Activated CD8-positive, alpha-beta memory T cell treated with anti-CD3 and anti-CD28 coated beads, Interleukin-2, amount 50 U/mL, for 1 hour (primary cell): ENCODE data around the gene SLC35F3.
"Not testable (repeated sequence)": the region's sequence is repeated elsewhere in the genome, so short reads cannot be mapped to it uniquely, and the experiment has no call there.

ENCODE experiments used
- DNase-seq: peaks from one replicate; pipeline ENCODE4 v3.0.0-alpha.2; 2020; ENCODE audit errors: extremely low read depth

The SLC35F3 gene

DNA sequence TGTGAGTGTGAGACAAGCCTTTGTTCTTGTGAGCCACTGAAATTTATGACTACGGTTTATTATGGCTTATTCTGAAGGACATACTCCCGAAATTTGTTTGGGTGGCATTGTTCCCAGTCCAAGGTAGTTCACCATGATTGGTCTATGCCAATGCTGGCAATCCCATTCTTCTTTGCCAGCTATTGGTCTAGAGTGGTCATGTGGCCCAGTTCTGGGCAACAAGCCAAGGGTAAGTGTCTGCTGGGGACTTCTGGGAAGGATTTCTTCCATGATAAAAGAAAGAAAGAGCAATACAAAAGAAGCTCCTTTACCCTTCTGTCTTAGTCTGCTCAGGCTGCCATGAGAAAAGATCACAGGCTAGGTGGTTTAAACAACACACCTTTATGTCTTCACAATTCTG lies 201.6 kb downstream of the SLC35F3 start:
- DNase-seq, result no peak

DNA sequence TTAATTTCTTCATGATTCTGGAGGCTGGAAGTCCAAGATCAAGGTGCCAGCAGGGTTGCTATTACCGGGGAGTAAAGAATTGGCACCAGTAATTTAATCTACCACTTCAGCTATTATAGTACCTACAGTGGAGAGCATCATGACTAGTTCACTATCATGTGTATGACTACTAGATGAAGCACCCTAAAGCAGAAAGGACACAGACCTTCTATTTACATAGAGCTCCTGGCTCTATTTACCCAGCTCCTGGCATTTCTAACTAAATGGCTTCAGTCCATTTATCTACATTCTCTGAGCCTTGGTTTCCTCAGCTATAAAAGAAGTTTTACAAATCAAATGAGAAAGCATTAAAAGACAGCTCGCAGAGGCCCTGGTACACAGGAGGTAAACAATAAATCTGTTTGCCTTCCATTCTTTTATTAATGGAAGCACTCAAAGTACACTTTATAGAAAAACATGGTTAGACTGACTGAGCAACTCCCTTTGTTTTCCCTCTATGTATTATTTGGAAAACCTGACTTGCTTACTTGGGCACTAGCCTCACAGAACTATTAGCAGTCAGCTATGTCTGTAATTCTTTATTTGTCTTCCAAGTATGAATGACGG lies 203.0 kb downstream of the SLC35F3 start:
- DNase-seq, result no peak

DNA sequence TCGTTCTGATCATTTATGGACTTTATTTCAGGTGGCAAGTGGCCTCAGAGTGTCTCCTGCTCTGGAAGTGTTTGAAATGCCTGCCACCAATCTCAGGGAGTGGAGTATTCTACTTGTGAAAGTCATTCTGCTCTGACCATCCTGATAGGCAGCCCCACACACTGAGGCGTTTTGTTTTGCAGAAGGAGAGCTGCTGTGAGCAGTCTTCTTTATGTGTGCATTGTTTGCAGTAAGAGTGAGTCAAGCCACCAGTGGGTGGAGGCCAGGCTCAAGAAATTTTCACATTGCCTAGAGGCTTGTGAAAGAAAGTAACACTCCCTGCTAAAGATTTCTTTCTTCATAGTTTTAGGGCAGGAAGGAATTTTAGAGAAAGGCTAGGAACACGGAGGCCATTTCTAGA lies 204.4 kb downstream of the SLC35F3 start:
- no peak for DNase-seq

DNA sequence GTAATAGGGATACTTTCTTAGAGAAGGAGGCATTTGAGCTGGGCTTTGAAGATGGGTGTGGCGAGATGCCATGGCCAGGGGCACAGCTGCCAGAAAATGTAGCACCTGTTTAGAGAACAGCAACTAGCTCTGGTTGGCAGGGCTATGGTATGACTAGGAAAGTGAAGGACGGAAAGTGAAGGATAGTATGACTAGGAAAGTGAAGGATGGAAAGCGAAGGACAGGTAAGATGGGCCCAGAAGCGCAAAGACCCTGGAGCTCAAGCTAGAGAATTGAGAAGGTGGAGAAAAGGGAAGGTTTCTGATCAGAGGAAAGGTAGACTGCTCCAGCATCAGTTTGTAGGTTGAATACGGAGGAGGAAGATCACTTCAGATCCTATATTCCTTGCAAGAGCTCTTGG lies 205.4 kb downstream of the SLC35F3 start:
- no peak for DNase-seq

DNA sequence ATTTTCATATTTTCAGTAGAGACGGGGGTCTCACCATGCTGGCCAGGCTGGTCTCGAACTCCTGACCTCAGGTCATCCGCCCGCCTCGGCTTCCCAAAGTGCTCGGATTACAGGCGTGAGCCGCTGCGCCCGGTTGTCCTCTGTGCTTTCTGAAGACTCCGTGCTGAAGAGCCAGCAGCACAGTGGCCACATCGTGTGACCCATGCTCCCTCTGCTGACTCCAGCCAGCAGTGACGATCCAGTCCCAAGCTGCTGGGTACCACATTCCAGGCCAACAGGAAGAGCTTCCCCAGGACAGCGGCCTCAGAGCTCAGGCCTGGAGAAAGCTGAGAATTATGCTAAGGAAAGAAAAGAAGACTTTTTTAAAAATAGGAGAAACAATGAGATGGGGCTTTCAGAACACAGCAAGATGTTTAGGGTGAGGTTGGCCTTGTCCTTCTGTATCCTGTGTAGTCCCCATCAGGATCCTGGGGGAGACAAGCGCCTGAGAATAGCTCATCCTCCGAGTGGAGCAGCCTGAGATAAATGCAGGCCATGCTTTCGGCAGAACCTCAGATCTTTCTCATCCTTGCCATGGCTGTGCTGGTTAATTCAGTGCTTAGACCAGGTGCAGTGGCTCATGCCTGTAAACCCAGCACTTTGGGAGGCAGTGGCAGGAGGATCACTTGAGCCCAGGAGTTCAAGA lies 207.1 kb downstream of the SLC35F3 start:
- DNase-seq, result no peak

DNA sequence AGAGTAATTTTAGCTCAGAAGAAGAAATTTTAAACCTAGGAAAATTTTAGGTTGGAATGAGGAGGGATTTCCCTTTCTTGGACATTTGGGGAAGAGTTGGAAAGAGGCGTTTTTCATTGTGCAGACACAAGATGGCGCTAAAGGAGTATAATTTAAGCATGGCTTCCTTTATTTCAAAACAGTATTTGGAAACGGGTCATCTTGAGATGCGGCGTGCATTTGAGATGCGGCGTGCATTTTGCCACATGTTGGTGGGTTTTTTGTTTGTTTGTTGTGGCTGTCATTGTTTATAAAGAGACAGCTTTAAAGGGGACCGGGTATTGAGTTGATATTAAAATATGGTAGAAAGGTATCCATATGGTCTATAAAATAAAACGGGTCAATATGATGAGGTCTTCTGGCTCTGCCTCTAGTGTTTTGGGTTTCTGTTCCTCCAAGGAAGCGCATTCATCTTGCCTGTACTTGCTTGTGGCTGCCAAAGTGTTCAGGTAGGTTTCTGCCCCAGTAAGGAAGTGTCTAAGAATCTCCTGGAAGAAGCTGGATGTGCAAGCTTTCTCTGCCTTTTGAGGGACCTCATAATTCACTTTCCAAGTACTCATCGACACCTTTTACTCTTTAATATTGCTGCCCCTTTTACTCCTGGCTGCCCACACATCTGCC lies 210.3 kb downstream of the SLC35F3 start:
- no peak for DNase-seq

DNA sequence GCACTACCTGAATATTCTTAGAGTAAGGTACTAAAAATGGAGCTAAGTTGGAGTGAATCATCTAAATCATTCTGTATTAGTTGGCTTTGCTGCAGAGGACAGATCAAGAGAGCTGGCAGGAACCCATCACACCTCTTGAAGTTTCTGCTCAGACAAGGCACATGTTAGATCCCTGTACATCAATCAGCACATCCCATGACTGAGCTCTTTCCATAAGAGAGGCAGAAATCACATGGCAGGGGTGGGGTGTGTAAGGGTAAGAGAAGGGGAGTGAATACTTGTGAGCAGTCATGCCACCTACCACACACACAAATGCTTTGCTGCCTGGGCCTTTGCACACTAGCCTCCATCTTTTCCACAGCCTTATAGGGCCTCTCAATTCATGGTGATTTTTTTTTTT lies 214.4 kb downstream of the SLC35F3 start:
- no peak for DNase-seq

DNA sequence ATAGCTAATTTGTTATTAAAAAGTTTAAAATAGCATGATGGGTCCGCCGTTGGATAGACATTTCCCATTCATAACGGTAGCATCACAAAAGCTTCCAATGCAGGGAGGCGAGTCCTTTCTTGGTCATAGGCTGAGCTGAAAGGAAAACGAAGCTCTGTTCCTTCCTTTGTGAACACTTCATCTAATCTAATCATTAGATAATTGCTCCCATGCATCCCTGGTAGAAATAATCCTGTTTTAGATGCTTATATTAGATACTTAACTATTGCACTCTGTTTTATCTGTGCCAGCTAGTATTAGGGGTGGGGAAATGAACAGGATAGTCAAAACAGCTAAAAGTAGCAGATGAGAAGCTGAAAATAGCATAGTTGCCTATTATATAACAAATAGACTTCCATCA lies 215.0 kb downstream of the SLC35F3 start:
- no peak for DNase-seq

GRCh38 chr1:234120327-234120944 lies 216.0 kb downstream of the SLC35F3 start:
- DNase-seq, result no peak

GRCh38 chr1:234121659-234122058 lies 217.2 kb downstream of the SLC35F3 start:
- not testable (repeated sequence) for DNase-seq

DNA sequence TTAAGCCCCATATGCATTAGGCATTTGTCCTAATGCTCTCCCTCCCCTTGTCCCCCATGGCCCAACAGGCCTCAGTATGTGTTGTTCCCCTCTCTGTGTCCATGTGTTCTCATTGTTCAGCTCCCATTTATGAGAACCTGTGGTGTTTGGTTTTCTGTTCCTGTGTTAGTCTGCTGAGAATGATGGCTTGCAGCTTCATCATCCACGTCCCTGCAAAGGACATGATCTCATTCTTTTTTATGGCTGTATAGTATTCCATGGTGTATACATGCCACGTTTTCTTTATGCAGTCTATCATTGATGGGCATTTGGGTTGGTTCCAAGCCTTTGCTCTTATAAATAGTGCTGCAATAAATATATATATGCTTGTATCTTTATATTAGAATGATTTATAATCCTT lies 218.1 kb downstream of the SLC35F3 start:
- DNase-seq, result not testable (repeated sequence)

GRCh38 chr1:234123867-234124266 lies 219.4 kb downstream of the SLC35F3 start:
- DNase-seq, result no peak

DNA sequence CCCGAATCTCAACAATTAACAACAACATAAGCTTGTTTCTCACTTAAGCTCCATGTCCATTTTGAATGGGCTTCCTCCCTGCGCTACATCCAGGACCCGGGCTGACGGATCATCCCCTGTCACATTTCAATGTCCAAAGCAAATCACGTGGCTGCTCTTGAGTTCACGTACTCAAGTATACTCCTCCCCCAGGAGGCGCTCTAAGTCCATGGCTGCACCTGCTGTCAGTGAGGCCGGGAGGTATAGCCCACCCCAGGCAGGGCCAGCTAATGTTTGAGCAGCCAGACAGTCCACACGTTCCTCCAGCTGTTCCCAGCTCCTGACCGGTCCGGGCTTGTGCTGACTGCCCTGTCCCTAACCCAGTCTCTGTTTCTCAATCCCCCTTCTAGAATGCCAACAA lies 220.8 kb downstream of the SLC35F3 start:
- DNase-seq, result no peak

DNA sequence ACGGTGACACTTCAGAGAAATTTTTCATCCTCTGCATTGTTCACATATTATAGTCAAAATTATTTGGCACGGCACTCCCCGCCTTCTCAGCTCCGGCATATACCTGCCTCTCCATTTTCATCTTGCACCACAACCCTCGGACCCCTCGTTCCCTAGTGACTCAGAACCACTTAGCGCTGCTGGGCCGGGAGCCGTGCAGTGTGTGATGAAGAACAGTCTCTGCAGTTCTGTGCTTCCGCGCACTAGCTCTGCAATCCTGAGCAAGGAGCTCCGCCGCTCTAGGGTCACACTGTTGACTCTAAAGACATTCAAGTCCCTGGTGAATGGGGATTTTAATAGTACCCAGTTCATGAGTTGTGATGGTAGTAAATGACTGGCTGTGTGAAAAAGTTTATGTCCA lies 221.2 kb downstream of the SLC35F3 start:
- no peak for DNase-seq

DNA sequence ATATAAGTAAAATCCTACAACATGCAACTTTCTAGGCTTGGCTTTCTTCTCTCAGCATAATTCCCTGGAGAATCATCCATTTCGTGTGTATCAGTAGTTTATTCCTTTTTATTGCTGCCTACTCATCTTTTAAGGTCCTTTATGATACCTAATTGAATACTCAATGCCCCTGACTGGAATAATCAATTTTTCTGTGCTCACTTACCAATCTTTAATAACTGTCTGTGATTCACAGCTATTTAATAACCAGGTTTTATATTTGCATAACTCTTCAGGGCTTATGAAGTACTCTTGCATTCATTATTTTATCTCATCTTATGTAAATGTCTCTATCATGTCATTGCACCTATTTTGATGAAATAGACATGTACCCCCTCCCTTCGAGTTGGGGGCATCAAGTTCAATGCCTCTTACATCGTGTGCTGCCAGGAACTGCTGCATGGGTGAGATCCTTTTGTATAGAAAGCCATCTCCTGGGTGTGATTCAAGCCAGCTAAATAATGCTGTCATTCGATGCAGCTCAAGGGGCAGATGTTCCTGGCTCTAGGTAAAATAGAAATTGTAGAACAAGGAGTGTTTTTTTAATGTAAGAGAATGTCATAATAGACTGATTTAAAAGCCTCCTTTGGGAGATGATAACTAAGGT lies 222.7 kb downstream of the SLC35F3 start:
- no peak for DNase-seq

- no peak for DNase-seq
These were observed 228.3 kb downstream of the SLC35F3 start for GRCh38 chr1:234132795-234133194.

DNA sequence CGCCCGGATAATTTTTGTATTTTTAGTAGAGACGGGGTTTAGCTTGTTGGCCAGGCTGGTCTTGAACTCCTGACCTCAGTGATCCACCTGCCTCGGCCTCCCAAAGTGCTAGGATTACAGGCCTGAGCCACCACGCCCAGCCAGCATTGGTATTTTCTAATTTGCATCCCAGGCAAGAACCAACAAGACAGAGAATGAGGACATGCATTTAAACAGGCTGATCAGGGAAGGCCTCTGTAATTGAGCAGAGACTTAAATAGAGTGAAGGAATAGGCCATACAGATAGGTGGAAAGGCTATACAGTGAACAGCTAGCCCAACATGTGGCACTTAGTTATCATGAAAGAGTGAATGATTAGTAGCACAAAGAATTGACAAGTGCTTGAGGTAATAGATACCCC lies 230.4 kb downstream of the SLC35F3 start:
- DNase-seq, result no peak

DNA sequence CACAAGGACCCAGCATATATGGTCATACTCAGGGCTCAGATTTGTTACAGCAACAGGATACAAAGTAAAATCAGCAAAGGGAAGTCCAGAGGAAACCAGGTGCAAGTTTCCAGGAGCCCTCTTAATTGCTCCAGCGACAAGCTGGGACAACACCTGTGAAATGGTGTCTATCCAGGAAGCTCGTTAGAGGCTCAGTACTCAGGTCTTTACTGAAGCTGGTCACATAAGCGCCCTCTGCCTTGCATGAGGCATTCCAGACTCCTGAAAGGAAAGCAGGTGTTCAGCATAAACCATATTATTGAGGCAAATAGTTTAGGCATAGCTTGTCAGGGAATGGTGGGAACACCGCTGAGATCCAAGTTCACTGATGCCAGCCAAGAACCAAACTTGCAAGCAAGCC lies 231.0 kb downstream of the SLC35F3 start:
- no peak for DNase-seq

- DNase-seq, result no peak
These were observed 231.6 kb downstream of the SLC35F3 start for GRCh38 chr1:234136073-234136472.

DNA sequence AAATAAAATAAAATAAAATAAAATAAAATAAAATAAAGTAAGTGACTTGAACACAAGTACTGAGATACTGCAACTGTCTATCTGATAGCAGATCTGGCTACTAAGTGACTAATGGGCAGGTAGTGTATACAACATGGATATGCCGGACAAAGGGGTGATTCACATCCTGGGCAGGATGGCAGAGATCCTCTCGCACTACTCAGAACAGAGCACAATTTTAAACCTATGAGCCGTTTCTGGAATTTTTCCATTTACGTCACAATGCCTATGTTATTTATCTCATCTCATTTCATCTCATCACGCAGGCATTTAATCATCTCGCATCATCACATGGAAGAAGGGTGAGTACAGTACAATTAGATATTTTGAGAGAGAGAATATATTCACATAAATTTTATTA lies 235.5 kb downstream of the SLC35F3 start:
- DNase-seq, result no peak

DNA sequence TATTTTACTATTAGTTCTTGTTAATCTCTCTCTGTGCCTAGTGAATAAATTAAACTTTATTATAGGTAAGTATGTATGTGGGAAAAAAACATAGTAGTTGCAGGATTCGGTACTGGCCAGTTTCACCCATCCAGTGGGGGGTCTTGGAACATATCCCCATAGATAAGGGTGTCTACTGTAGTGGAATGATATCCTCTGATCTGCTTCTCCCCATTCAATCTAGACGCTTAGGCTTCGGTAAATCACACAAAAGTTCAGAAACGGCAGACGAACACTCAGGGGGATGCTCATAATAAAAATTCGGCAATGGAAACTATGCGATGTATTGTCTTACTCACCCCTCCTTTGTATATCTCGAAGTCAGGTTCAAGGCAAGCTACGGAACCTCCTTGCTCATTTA lies 235.9 kb downstream of the SLC35F3 start:
- DNase-seq, result no peak

DNA sequence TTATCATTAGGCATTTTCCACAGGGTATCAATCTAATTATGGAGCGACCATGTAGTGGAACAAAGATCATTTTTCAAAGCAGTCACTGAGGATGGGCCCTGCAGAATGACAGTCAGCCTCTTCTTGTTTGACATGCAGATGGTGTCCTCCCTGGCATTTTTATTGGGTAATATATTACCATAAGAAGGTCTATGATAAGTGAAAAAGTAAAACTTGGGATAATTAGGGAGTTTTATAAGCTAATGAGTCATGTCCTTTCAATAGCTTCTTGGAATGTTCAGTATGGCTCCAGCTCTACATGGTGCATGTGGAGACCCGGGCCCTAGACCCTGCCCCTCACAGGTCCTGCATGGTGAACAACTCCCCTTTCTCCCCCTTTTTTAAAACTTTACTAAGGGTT lies 236.5 kb downstream of the SLC35F3 start:
- no peak for DNase-seq
